Activated T-cell treated with anti-CD3 and anti-CD28 coated beads, Interleukin-2, amount 50 U/mL, for 24 hours (primary cell): ENCODE measurements around the gene PREP.
"Not testable (repeated sequence)": the region's sequence is repeated elsewhere in the genome, so short reads cannot be mapped to it uniquely, and the experiment has no call there.

Experiments
- DNase-seq: peaks from one replicate; pipeline ENCODE4 v3.0.0-alpha.2; 2020
- H3K27ac Mint-ChIP-seq: 2 replicates; pipeline ENCODE4 v1.8.0; 2020; ENCODE audit warnings: mild to moderate bottlenecking, mixed read lengths
- H3K27me3 Mint-ChIP-seq: 2 replicates; pipeline ENCODE4 v1.8.0; 2020; ENCODE audit warnings: mixed read lengths
- H3K36me3 Mint-ChIP-seq: 2 replicates; pipeline ENCODE4 v1.8.0; 2020; ENCODE audit warnings: low read depth, mixed read lengths
- H3K4me1 Mint-ChIP-seq: 2 replicates; pipeline ENCODE4 v1.8.0; 2020; ENCODE audit warnings: low read depth, mixed read lengths
- H3K4me3 Mint-ChIP-seq: 2 replicates; pipeline ENCODE4 v1.8.0; 2020; ENCODE audit warnings: mild to moderate bottlenecking, moderate library complexity, mixed read lengths
- H3K9me3 Mint-ChIP-seq: 2 replicates; pipeline ENCODE4 v1.8.0; 2020; ENCODE audit warnings: mixed read lengths

The PREP gene

DNA sequence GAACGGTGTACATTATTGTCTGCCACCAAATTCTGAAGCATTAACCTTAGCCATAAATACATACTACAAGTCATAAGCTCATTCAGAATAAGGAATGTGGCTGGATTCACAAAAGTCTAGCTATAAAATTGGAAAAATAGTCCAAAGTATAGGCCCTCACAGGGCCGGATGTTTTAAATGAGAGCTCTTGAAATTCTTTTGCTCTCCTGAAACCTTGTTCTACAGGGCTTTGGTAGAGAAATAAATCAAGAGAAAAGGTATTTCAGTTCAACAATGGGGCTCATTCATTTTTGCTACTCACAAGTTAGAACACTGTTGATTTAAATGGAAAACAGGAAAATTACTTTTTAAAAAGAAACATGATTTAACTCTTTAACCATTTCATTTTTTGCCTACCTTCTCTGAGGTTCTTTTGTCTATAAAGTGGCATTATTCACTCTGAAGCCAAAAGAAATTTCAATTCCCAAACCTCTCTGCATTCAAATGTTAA is 58.0 kb downstream of the PREP start:
- H3K27me3 Mint-ChIP-seq: no peaks in the 10 kb centered on the region
- H3K4me1 Mint-ChIP-seq: peaks cover 7% of the 10 kb centered on the region
- peaks cover 85% of the 10 kb centered on the region for H3K36me3 Mint-ChIP-seq
- no peak overlapping the region for H3K4me3 Mint-ChIP-seq
- no peak for DNase-seq
- no peaks in the 10 kb centered on the region for H3K9me3 Mint-ChIP-seq
- H3K27ac Mint-ChIP-seq: no peak overlapping the region

DNA sequence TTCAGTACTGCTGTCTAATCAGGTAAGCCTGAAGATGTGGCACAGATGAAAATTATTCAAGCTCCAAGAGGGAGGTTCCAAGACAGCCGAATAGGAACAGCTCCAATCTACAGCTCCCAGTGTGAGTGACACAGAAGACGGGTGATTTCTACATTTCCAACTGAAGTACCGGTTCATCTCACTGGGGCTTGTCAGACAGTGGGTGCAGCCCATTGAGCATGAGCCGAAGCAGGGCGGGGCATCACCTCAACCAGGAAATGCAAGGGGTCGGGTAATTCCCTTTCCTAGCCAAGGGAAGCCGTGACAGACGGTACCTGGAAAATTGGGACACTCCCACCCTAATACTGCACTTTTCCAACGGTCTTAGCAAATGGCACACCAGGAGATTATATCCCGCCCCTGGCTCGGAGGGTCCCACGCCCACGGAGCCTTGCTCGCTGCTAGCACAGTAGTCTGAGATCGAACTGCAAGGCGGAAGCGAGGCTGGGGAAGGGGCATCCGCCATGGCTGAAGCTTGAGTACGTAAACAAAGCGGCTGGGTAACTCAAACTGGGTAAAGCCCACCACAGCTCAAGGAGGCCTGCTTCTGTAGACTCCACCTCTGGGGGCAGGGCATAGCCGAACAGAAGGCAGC is 64.4 kb downstream of the PREP start:
- peaks cover 84% of the 10 kb centered on the region for H3K36me3 Mint-ChIP-seq
- not testable (repeated sequence) for H3K4me3 Mint-ChIP-seq, H3K27me3 Mint-ChIP-seq, H3K9me3 Mint-ChIP-seq, DNase-seq, H3K27ac Mint-ChIP-seq
- peaks cover 10% of the 10 kb centered on the region for H3K4me1 Mint-ChIP-seq

DNA sequence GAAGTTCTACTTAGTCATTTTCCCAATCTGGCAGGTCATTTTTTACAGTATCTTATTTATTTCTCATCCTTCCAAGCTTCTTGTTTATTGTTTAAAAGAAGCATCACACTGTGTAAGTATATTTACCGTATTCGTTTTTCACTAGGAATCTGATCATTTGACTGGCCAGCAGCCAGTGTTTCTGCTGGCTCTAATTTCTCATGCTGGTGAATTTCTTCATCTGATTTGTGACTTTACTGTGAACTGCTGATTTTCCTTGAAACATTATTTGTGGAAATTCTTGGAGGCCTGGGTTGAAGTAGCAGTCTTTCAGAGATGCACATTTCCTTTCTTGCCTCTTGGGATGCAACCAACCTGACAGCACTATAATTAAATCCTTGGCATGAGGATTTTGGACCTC is 65.9 kb downstream of the PREP start:
- Mint-ChIP-seq H3K4me1 (peaks cover 10% of the 10 kb centered on the region), H3K4me3 (no peak overlapping the region), H3K27ac (no peak overlapping the region), H3K9me3 (no peaks in the 10 kb centered on the region), H3K27me3 (no peaks in the 10 kb centered on the region), H3K36me3 (peaks cover 85% of the 10 kb centered on the region)
- no peak for DNase-seq

DNA sequence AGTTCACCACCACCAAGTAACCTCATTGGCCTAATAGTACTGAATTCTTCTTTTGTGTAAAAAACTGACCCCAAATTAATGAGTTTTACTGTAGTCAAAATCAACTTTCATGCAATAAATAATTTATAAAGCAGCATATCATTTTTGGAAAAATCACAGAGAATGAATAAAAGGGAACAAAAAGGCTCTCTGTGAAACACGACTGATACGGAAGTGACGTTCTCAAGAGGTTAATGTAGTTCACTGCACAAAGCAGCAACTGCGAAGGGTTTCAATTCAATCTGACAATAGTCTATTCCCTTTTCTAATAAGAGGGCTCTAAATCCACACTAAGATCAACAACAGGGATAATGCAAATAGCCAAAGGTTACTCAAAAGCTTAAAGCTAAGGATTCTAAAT is 70.3 kb downstream of the PREP start:
- Mint-ChIP-seq H3K4me3 (no peak overlapping the region), H3K27ac (no peak overlapping the region), H3K36me3 (peaks cover 89% of the 10 kb centered on the region), H3K4me1 (peaks cover 6% of the 10 kb centered on the region), H3K9me3 (no peaks in the 10 kb centered on the region), H3K27me3 (no peaks in the 10 kb centered on the region)
- DNase-seq: no peak

DNA sequence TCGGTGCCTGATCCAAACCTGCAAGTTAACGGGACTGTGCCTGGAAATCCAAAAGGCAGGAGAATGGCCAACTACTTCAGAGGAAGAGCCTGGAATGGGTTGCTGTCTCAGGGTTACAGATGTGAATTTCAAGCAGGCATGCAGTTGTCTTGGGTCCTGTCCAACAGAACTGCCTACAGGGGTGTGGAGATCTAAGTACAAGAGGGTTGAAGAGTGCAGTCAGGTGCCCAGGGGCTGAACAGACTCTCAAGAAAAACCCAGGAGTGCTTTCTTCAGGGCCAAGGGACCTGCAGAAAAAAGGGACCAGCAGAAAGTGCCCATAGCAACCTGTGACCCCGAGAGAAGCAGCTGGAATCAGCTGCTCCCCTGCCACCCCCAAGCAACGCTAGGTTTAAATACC is 71.0 kb downstream of the PREP start:
- H3K9me3 Mint-ChIP-seq: no peaks in the 10 kb centered on the region
- H3K36me3 Mint-ChIP-seq: peaks cover 89% of the 10 kb centered on the region
- H3K4me3 Mint-ChIP-seq: no peak overlapping the region
- no peak overlapping the region for H3K27ac Mint-ChIP-seq
- no peaks in the 10 kb centered on the region for H3K27me3 Mint-ChIP-seq
- no peak for DNase-seq
- H3K4me1 Mint-ChIP-seq: peaks cover 6% of the 10 kb centered on the region

DNA sequence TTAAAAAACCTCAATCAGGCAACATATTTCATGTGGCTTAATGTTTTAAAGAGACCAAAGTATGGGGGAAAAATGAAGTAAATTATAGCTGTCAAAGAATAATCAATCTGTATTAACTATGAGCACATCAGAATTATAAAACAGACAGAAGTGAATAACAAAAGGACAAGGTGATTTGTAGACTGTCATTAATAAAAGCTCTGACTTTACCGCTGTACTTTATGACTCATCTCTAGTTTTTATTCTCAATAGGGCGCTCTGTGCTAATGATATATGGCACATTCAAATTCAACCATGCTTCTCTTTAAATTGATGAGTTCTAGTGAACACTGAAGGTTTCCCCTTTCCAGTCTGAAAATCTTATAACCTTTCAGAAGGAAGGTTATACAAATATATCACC is 72.0 kb downstream of the PREP start:
- Mint-ChIP-seq H3K36me3 (peaks cover 90% of the 10 kb centered on the region), H3K4me1 (peaks cover 6% of the 10 kb centered on the region), H3K27ac (no peak overlapping the region), H3K4me3 (no peak overlapping the region), H3K27me3 (no peaks in the 10 kb centered on the region), H3K9me3 (no peaks in the 10 kb centered on the region)
- no peak for DNase-seq

DNA sequence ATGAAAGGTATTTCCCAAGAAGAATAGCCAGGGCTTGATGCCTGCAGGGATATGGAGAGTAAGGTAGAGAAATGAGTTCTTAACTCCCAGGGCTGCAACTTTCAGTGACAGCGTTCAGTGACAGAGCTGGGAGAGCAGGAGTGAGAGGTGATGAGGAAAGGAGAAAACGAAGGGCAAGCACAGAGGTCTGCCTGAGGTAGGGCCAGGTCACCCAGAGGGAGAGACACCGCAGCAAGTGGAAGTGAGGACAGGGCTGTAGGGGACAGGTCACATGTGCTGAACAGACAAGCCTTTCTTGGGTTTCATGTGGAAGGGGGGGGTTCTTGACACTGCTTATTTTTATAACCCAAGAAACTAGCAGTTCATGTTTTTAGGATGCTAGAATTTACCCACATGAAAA is 72.5 kb downstream of the PREP start:
- H3K9me3 Mint-ChIP-seq: no peaks in the 10 kb centered on the region
- peaks cover 6% of the 10 kb centered on the region for H3K4me1 Mint-ChIP-seq
- no peak overlapping the region for H3K27ac Mint-ChIP-seq
- H3K27me3 Mint-ChIP-seq: no peaks in the 10 kb centered on the region
- no peak for DNase-seq
- H3K36me3 Mint-ChIP-seq: peaks cover 94% of the 10 kb centered on the region
- H3K4me3 Mint-ChIP-seq: no peak overlapping the region

DNA sequence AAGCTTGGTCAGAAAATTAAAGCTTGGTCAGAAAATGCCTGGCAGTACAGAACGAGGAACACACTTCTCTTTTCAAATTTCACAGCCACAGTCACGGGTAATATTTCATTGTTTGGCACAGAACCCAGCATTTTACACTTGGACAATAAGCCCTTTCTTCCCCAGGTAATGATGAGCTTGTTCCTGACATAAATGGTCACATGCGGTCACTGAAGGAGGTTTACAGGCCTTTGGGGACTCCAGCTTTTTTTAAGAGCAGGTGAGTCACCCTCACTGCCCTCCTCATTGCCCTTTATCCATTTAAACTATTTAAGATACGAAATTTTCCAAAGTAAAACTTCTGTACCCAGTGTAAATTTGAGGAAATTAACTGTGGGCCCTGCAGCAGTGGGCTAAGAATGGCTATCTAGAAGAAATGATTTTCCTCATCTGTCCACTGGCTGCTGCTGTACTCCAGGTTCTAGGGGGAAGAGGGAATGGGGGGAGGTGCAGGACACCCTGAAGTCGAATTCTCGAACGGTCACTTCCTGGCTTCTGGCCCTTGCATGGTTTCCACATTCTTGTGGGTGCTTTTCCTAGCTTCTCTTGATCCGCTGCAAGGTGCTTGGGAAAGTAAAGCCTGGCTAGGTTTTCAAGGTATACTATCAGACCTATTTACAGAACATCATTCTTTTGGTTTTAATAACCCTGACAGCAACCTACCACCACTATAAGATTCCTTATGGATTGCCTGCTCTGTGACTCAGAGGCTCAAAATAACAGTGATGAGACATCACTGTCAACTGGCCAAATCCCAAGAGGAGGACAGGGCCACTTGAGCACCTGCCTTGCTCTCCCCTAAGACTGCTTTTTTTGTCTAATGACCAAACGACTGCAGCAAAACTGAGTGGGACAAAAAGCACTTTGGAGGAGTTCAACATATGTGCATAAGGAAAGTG is 75.8 kb downstream of the PREP start:
- Mint-ChIP-seq H3K27me3 (no peaks in the 10 kb centered on the region), H3K4me1 (peaks cover 6% of the 10 kb centered on the region), H3K9me3 (no peaks in the 10 kb centered on the region), H3K36me3 (peaks cover 96% of the 10 kb centered on the region), H3K27ac (no peak overlapping the region), H3K4me3 (no peak overlapping the region)
- DNase-seq: no peak

DNA sequence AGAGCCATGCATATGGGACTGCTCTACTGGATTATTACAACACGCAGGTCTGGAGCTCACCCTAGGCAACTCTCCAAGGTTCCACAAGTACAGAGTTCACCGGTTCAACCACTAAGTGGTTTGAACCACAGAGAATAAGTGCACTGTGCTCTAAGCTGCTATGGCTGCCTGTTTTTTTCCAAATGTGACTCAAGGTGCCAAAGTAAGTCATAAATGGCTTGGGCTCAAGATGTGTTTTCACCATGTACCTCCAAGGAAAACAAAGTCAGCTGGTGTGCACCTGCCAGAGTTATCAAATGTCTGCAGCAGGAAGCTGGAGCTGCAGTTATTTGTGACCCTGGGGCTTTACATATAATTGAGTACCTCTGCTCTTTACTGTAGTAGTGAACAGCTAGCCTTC is 76.7 kb downstream of the PREP start:
- Mint-ChIP-seq H3K4me1 (peaks cover 4% of the 10 kb centered on the region), H3K9me3 (no peaks in the 10 kb centered on the region), H3K36me3 (peaks cover 96% of the 10 kb centered on the region), H3K27ac (no peak overlapping the region), H3K27me3 (no peaks in the 10 kb centered on the region), H3K4me3 (no peak overlapping the region)
- no peak for DNase-seq

DNA sequence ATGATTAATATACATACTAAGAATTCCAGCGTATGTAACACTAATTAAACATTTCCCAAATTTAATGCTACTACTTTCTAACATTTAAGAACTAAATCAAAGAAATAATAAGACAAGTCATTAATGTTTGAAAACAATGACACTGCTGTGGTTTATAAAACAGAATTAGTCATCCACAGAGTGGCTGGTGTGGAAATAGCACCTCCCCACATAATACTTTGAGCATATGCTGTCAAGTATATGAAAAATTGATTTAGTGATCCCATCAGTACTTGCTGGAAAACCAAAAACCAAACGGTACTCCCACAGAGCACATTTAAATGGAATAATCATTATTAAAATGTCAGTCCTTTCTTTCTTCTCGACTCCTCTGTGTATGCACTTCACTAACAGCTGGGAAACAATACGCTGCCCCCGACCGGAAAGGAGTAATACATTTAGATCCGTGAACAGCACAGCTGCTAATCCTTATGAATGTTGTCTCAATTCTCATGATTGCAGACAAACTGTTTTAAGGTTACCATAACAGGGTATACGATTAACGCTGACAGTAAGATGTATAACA is 78.4 kb downstream of the PREP start:
- Mint-ChIP-seq H3K4me3 (no peak overlapping the region), H3K4me1 (no peaks in the 10 kb centered on the region), H3K27ac (no peak overlapping the region), H3K27me3 (no peaks in the 10 kb centered on the region), H3K36me3 (peaks cover 95% of the 10 kb centered on the region), H3K9me3 (no peaks in the 10 kb centered on the region)
- DNase-seq: no peak

DNA sequence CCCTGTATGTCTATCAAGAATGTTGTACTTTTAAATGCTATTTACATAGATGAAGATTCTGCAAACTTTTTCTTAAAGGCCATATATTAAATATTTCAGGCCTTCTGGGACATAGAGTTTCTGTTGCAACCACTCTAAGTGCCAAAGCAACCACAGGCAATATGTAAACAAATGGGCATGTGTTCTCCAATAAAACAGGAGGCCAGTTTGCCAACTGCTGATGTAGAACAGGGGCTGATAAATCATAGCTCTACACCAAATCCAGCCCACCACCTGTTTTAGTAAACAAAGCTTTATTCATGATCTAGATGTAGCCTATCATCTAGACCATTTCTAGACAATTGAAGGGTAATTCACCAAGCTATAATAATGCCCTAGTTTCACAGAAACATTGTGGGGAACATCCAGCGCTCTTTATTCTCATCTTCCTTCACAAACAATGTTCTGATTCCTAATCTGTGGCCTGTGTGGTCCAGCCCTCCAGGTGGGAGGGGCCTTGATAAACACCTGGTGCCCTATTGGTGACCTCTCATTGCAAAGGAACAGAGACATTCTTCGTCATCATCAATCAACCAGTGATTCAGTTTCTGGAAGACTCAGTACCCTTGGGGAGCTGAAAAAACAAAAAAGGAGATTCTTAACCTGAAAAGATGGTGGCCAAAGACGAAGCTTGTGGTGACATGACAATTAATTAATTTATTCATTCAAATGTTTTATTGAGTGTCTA is 80.2 kb downstream of the PREP start:
- H3K27ac Mint-ChIP-seq: no peak overlapping the region
- H3K36me3 Mint-ChIP-seq: peaks cover 97% of the 10 kb centered on the region
- peaks cover 1% of the 10 kb centered on the region for H3K4me1 Mint-ChIP-seq
- no peak overlapping the region for H3K4me3 Mint-ChIP-seq
- H3K27me3 Mint-ChIP-seq: no peaks in the 10 kb centered on the region
- no peaks in the 10 kb centered on the region for H3K9me3 Mint-ChIP-seq
- DNase-seq: no peak

DNA sequence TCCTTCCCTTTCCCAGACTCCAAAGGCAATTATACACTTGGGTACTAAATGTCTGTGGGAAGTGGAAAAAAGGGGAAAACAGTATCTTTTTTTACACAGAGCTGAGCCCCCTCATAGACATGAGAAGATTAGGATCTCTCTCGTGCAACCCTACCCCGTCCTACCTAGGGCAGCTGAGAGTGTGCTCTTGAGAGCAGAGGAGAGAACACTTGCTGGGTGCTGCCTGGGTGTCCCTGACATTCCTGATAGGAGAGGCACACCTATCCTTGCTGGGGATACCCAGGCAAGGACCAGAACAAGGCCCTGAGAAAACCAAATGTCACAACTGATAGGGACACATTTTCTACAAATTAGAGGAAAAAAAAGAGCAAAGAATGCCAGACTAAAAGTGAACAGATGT is 81.2 kb downstream of the PREP start:
- peaks cover 94% of the 10 kb centered on the region for H3K36me3 Mint-ChIP-seq
- peaks cover 1% of the 10 kb centered on the region for H3K4me1 Mint-ChIP-seq
- DNase-seq: no peak
- H3K27me3 Mint-ChIP-seq: no peaks in the 10 kb centered on the region
- H3K9me3 Mint-ChIP-seq: no peaks in the 10 kb centered on the region
- no peak overlapping the region for H3K27ac Mint-ChIP-seq
- H3K4me3 Mint-ChIP-seq: no peak overlapping the region

DNA sequence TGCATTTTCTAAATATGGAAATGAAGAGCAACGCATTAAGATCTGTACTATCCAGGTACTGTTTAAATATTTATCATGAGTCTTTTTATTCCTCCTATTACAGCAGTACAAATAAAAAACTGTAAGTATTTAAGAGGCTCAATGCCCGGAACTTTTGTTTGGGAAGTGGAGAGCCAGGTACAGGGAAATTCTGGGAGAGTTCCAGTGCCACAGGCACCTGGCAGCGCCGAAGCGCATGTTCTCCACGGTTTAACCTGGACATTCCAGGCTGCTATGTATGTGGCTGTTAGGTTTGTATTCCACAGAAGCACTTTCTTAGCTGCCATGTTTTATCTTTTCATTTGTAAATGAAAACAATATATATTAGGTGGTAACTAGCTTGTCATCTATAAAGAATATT is 81.7 kb downstream of the PREP start:
- no peaks in the 10 kb centered on the region for H3K9me3 Mint-ChIP-seq
- H3K27me3 Mint-ChIP-seq: no peaks in the 10 kb centered on the region
- no peak overlapping the region for H3K27ac Mint-ChIP-seq
- H3K36me3 Mint-ChIP-seq: peaks cover 92% of the 10 kb centered on the region
- peaks cover 1% of the 10 kb centered on the region for H3K4me1 Mint-ChIP-seq
- no peak for DNase-seq
- no peak overlapping the region for H3K4me3 Mint-ChIP-seq

DNA sequence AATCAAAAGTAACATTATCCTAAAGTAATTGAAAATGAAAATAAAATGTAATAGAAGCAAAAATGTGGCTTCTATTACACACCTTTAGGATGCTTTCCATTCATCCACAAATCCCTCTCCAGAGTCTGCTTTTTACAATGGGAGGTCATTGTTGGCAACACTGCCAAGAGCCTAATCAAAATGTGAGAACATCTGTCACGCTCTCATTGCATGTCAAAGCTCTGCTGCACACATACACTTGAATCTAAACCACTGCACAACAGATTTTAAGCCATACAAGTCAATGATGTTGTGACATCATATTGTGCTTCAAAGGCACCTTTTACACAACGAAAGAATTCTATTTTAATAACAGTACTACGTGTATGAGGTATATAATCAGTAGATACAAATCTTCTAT is 82.1 kb downstream of the PREP start:
- Mint-ChIP-seq H3K27me3 (no peaks in the 10 kb centered on the region), H3K4me1 (peaks cover 1% of the 10 kb centered on the region), H3K9me3 (no peaks in the 10 kb centered on the region), H3K27ac (no peak overlapping the region), H3K4me3 (no peak overlapping the region), H3K36me3 (peaks cover 92% of the 10 kb centered on the region)
- DNase-seq: no peak
